Keratinocyte (primary cell): ENCODE data around the gene ETFA.

Experiments
- CTCF ChIP-seq, 3 experiments: IDR thresholded peaks in 1 of 3; conservative IDR thresholded peaks in 1 of 3; optimal IDR thresholded peaks in 1 of 3; 2 replicates in 2 of 3; 3 replicates in 1 of 3; pipeline versions ENCODE3 to v1.5.1; 2011; ENCODE audit warnings: low read length in 3 of 3, mild to moderate bottlenecking in 3 of 3, moderate library complexity in 2 of 3, control low read depth in 1 of 3, inconsistent platforms in 1 of 3; ENCODE audit not compliant: insufficient read depth in 2 of 3; ENCODE audit errors: extremely low read depth in 1 of 3
- EZH2 ChIP-seq: IDR thresholded peaks from one replicate; pipeline ENCODE4 v1.6.1; 2012; ENCODE audit warnings: inconsistent platforms, mild to moderate bottlenecking, low read length, moderate library complexity

- TF ChIP-seq CTCF (optimal IDR thresholded peaks at IDR 0.05 in 1 of 3, IDR thresholded peaks at IDR 0.05 in 1 of 3, conservative IDR thresholded peaks at IDR 0.05 in 1 of 3; ENCODE audit: extremely low read depth in 1 of 3, insufficient read depth in 2 of 3, low read length in 3 of 3) (no peak), EZH2 (no peak)
Observed at GRCh38 chr15:76176487-76177085, 134.7 kb downstream of the ETFA start.
